ENCODE results near the gene SLC30A1. TPM values are rescaled to one million over a fixed set of nuclear protein-coding genes. Genes with fewer than 3 reads are reported as not detected.

Gene SLC30A1
- total and polyA plus RNA-seq, 12 donors = 4.6 to 82.6 (median 37.5) TPM

DNA sequence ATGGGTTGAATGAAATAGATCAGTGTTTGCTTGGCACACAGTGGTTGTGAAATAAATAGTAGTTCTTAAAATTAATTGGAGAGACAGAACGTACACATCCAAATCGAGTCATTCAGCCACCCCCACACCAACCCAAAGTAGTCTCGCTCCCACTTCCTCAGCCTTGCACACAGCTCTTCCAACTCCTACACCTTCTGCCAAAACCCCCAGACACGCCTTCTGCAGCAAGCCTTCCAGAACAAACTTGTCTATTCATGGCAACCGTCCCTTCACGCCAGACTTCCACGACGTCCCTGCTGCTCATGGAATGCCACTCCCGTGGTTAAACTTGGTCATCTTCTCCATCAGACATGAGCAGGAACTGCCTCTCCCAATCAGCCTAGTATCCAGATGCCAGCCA is 49.5 kb downstream of the SLC30A1 start:
- WGBS, 4 donors = 63 to 77% (median 68%) methylated on average over 9 of the region's 9 CpGs

DNA sequence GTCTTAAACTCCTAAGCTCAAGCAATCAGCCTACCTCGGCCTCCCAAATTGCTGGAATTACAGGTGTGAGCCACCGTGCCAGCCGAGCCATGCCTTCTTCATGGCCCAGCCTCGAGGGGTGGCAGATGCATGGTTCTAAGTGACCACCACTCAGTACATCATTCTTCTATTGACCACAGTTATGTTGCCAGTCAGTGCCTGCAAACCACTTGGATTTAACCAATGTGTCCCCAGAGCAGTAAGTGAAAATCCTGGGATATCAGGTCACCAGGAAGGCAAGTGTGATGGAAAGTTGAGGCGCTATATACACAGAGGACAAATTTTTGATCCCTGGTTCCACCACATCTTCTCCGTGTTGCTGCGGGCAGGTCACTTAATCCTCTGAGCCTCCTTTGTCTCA is 50.0 kb downstream of the SLC30A1 start:
- H3K4me1 ChIP-seq (replicated peaks in 1 of 2) = no peaks in the 10 kb centered on the region
- no peak for DNase-seq
- H3K4me3 ChIP-seq = no peak overlapping the region
- H3K9me3 ChIP-seq (replicated peaks in 1 of 3) = no peaks in the 10 kb centered on the region
- no peak for TF ChIP-seq POLR2A (IDR thresholded peaks at IDR 0.05)
- TF ChIP-seq, protein P1, sequence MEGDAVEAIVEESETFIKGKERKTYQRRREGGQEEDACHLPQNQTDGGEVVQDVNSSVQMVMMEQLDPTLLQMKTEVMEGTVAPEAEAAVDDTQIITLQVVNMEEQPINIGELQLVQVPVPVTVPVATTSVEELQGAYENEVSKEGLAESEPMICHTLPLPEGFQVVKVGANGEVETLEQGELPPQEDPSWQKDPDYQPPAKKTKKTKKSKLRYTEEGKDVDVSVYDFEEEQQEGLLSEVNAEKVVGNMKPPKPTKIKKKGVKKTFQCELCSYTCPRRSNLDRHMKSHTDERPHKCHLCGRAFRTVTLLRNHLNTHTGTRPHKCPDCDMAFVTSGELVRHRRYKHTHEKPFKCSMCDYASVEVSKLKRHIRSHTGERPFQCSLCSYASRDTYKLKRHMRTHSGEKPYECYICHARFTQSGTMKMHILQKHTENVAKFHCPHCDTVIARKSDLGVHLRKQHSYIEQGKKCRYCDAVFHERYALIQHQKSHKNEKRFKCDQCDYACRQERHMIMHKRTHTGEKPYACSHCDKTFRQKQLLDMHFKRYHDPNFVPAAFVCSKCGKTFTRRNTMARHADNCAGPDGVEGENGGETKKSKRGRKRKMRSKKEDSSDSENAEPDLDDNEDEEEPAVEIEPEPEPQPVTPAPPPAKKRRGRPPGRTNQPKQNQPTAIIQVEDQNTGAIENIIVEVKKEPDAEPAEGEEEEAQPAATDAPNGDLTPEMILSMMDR (IDR thresholded peaks at IDR 0.05) = no peak
- intact Hi-C loops (cut with DNase I) = no loop called here
- no peak overlapping the region for H3K27ac ChIP-seq
- 87 to 96% (median 95%) methylated on average over 6 to 7 of the region's 7 CpGs for WGBS, 4 donors
- no peaks in the 10 kb centered on the region for H3K27me3 ChIP-seq
- no peaks in the 10 kb centered on the region for H3K36me3 ChIP-seq (replicated peaks in 1 of 2)

More for the DNA sequence above, 49.5 kb downstream of the SLC30A1 start:
- H3K36me3 ChIP-seq (replicated peaks in 1 of 2) = no peaks in the 10 kb centered on the region
- H3K4me3 ChIP-seq = no peak overlapping the region
- TF ChIP-seq POLR2A (IDR thresholded peaks at IDR 0.05) = no peak
- TF ChIP-seq, protein P1 (IDR thresholded peaks at IDR 0.05) = no peak
- H3K27ac ChIP-seq = no peak overlapping the region
- no peaks in the 10 kb centered on the region for H3K27me3 ChIP-seq
- intact Hi-C loops (cut with DNase I) = no loop called here
- no peaks in the 10 kb centered on the region for H3K4me1 ChIP-seq (replicated peaks in 1 of 2)
- DNase-seq = no peak
- no peaks in the 10 kb centered on the region for H3K9me3 ChIP-seq (replicated peaks in 1 of 3)

DNA sequence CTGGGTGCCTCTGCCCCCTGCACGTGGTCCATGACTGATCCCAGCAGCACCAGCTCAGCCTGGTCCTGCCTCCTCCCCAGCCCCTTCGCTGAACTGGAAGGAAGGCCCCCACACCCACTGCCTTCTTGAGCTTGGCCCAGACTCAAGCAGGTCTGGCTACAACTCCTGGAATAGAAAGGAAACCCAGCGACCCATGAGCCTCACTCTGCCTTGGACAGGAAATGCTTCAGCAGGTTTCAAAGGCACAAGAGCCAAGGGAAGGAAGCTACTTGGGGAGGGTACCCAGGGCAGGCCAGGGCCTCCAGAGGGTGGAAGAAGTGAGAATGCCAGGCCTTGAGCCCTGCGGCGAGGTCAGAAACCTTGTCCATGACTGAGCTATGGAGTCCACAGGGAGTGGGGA is 51.1 kb downstream of the SLC30A1 start:
- H3K36me3 ChIP-seq (replicated peaks in 1 of 2) = no peaks in the 10 kb centered on the region
- no peak overlapping the region for H3K4me3 ChIP-seq
- H3K4me1 ChIP-seq (replicated peaks in 1 of 2) = no peaks in the 10 kb centered on the region
- H3K9me3 ChIP-seq (replicated peaks in 1 of 3) = no peaks in the 10 kb centered on the region
- no peaks in the 10 kb centered on the region for H3K27me3 ChIP-seq
- TF ChIP-seq, protein P1 (IDR thresholded peaks at IDR 0.05) = no peak
- TF ChIP-seq POLR2A (IDR thresholded peaks at IDR 0.05) = no peak
- DNase-seq = peak in 2 of 7 donors; percentile 14 to 56
- no peak overlapping the region for H3K27ac ChIP-seq
- 52 to 60% (median 60%) methylated on average over 3 to 5 of the region's 5 CpGs for WGBS, 4 donors
- intact Hi-C loops (cut with DNase I) = no loop called here

DNA sequence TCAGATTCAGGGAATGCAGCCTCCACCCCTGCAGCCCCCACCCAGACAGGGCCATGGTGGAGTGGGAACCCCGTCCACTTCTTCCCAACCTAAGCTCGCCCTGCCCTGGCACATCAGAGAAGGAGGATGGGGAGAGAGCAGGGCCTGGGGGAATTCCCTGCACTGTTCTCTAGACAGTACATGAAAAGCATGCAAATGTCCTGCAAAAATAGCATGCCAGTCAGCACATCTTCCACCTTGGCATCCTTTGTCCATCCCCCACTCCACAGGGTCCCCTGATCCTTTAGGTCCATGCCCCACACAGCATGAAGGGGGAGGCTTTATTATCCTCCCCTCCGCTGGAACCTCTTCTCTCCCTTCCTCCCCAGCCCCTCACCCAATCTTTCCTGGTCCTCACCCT is 52.0 kb downstream of the SLC30A1 start:
- Histone ChIP-seq H3K4me1 (replicated peaks in 1 of 2) (no peaks in the 10 kb centered on the region), H3K27ac (no peak overlapping the region), H3K9me3 (replicated peaks in 1 of 3) (no peaks in the 10 kb centered on the region), H3K36me3 (replicated peaks in 1 of 2) (no peaks in the 10 kb centered on the region), H3K4me3 (no peak overlapping the region), H3K27me3 (no peaks in the 10 kb centered on the region)
- no peak for DNase-seq
- 80 to 98% (median 88%) methylated on average over 3 of the region's 3 CpGs for WGBS, 4 donors
- no peak for TF ChIP-seq POLR2A (IDR thresholded peaks at IDR 0.05)
- TF ChIP-seq, protein P1 (IDR thresholded peaks at IDR 0.05) = no peak
- intact Hi-C loops (cut with DNase I) = no loop called here

All from adrenal gland (tissue), 12 donors.